Activated CD4-positive, alpha-beta T cell treated with anti-CD3 and anti-CD28 coated beads for 36 hours (primary cell): Measurements from ENCODE around the gene AMBRA1. TPM values are rescaled to one million over a fixed set of nuclear protein-coding genes. Genes with fewer than 3 reads are reported as not detected.

ENCODE experiments used
- ATAC-seq: fragments of 200-7000 bp; cut with Tn5 transposase; one replicate; pipeline ENCODE4 v1.10.0; 2021; ENCODE audit warnings: mild to moderate bottlenecking, moderate library complexity
- CTCF ChIA-PET: fragments of 350-600 bp; sonication (Branson Sonifier 250); formaldehyde crosslinking; loops from one replicate; lab custom pipeline; 2021; ENCODE audit warnings: antibody characterized with exemption; lab: Charles Lee
- POLR2A ChIA-PET: fragments of 350-600 bp; sonication (Branson Sonifier 250); formaldehyde crosslinking; loops from one replicate; lab custom pipeline; 2021; ENCODE audit warnings: antibody characterized with exemption, inconsistent platforms; lab: Charles Lee
- DNase-seq: peaks from one replicate; pipeline ENCODE4 v3.0.0-alpha.2; 2020
- H3K27ac Mint-ChIP-seq: one replicate; pipeline ENCODE4 v1.8.0; 2021; ENCODE audit warnings: mixed read lengths
- H3K27me3 Mint-ChIP-seq: one replicate; pipeline ENCODE4 v1.8.0; 2021; ENCODE audit warnings: mixed read lengths
- H3K36me3 Mint-ChIP-seq: one replicate; pipeline ENCODE4 v1.8.0; 2021; ENCODE audit warnings: low read depth, mixed read lengths
- H3K4me1 Mint-ChIP-seq: one replicate; pipeline ENCODE4 v1.8.0; 2021; ENCODE audit warnings: mixed read lengths
- H3K4me3 Mint-ChIP-seq: one replicate; pipeline ENCODE4 v1.8.0; 2021; ENCODE audit warnings: mild to moderate bottlenecking, moderate library complexity, mixed read lengths
- H3K9me3 Mint-ChIP-seq: one replicate; pipeline ENCODE4 v1.8.0; 2021; ENCODE audit warnings: low read depth, mixed read lengths
- intact Hi-C, 2 experiments: fragments of 100-400 bp; cut with DNase I in 1 of 2; cut with micrococcal nuclease in 1 of 2; formaldehyde crosslinking; loops; one replicate each; pipeline versions ENCODE4 v1.14.2 to v1.15.1; 2022 to 2024; cut with DNase I, micrococcal nuclease
- total RNA-seq, 2 experiments: library from RNA; stranded (reverse); gene quantifications; one replicate each; pipeline ENCODE4 v1.2.3, GENCODE V29; 2021

Gene AMBRA1
- total RNA-seq, 2 experiments from 2014 or later, result 24.8 to 26.4 TPM

GRCh38 chr11:46352063-46352841, 241.6 kb downstream of the AMBRA1 start:
- Mint-ChIP-seq H3K9me3 (no peaks in the 10 kb centered on the region), H3K27ac (peak overlapping the region; percentile 94), H3K4me1 (peaks cover 82% of the 10 kb centered on the region), H3K36me3 (peaks cover 23% of the 10 kb centered on the region), H3K27me3 (no peaks in the 10 kb centered on the region), H3K4me3 (peak overlapping the region; percentile 76)
- peak; percentile 39 for ATAC-seq
- ChIA-PET POLR2A (interaction anchor here (0.5 to 0.8 kb wide), 4 partner anchors 8 to 567 kb away, joined by 3 read pairs; no protein-coding TSS in a partner anchor), CTCF (interaction anchor here (0.6 to 13.2 kb wide), 28 partner anchors 9 to 349 kb away, joined by 3 to 141 read pairs (median 4); partner anchors contain the start of genes ATG13, CHRM4 and ZNF408)
- peak; percentile 88 for DNase-seq
- intact Hi-C loops, result loop anchor here (1.0 to 2.0 kb wide), 5 partner anchors 15 to 348 kb away; partner anchors contain the start of genes ARHGAP1 (in 1 of the 2) and PHF21A (in 1 of the 2)

GRCh38 chr11:46351606-46352005, 242.2 kb downstream of the AMBRA1 start:
- Mint-ChIP-seq H3K36me3 (peaks cover 23% of the 10 kb centered on the region), H3K4me1 (peaks cover 80% of the 10 kb centered on the region), H3K9me3 (no peaks in the 10 kb centered on the region), H3K27ac (peak overlapping the region; percentile 82), H3K4me3 (peak overlapping the region; percentile 76), H3K27me3 (no peaks in the 10 kb centered on the region)
- CTCF ChIA-PET, result interaction anchor here (0.6 to 13.2 kb wide), 18 partner anchors 8 to 349 kb away, joined by 3 to 141 read pairs (median 6); partner anchors contain the start of genes CHRM4 and ZNF408
- DNase-seq, result no peak
- no peak for ATAC-seq
- POLR2A ChIA-PET, result interaction anchor here (0.5 to 0.8 kb wide), 4 partner anchors 9 to 568 kb away, joined by 3 read pairs; no protein-coding TSS in a partner anchor
- intact Hi-C loops, result loop anchor here (1.0 to 2.0 kb wide), 5 partner anchors 15 to 349 kb away; partner anchors contain the start of genes ARHGAP1 (in 1 of the 2) and PHF21A (in 1 of the 2)

DNA sequence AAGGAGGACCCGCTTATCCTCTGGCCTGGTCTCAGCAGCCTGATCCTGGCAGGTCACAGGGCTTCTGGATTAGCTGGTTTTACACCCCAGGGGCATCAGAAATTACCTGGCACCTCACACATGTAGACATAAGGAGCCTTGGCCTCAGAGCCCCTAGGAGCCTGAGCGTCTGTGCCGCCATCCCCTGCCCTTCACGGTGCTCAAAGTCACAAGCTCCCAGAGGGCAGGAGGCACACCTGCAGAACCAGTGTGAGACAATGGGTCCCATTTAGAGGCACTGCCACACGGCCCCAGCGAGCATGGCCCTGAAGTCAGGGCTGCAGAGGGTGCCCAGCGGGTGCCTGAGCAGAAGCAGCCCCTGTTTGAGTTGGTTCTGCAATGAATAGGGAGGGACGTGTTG, 242.7 kb downstream of the AMBRA1 start:
- H3K9me3 Mint-ChIP-seq, result no peaks in the 10 kb centered on the region
- H3K36me3 Mint-ChIP-seq, result peaks cover 21% of the 10 kb centered on the region
- H3K4me3 Mint-ChIP-seq, result peak overlapping the region; percentile 76
- intact Hi-C loops, result no loop called here
- H3K27ac Mint-ChIP-seq, result peak overlapping the region; percentile 82
- DNase-seq (no peak), ATAC-seq (no peak)
- H3K27me3 Mint-ChIP-seq, result no peaks in the 10 kb centered on the region
- POLR2A ChIA-PET, result no interaction called here
- peaks cover 80% of the 10 kb centered on the region for H3K4me1 Mint-ChIP-seq
- CTCF ChIA-PET, result interaction anchor here (0.6 to 13.2 kb wide), 10 partner anchors 8 to 108 kb away, joined by 3 to 141 read pairs (median 8); no protein-coding TSS in a partner anchor

DNA sequence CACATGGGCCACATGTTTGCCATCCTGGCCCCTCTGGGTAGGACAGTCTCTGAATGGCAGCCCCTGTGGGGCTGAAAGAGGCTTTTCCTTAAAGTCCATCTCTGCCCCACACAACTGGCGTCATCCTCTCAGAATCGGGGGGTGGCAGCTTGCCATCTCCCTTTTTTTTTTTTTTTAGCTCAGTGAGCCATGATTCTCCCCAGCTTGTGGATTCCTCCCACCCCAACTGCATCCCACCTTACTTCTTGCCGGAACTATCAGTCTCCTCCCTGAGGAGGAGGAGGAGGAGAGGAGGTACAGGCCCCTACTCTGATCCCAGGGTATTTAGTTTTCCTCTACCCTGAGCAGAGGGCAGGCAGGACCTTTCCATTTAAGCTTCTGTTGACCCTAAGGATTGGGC, 243.1 kb downstream of the AMBRA1 start:
- intact Hi-C loops, result no loop called here
- ChIA-PET POLR2A (interaction anchor here (0.6 kb wide), 1 partner anchor 238 kb away, joined by 5 read pairs; no protein-coding TSS in a partner anchor), CTCF (interaction anchor here (0.6 to 13.2 kb wide), 6 partner anchors 10 to 283 kb away, joined by 3 to 141 read pairs (median 32); no protein-coding TSS in a partner anchor)
- Mint-ChIP-seq H3K27me3 (no peaks in the 10 kb centered on the region), H3K36me3 (peaks cover 21% of the 10 kb centered on the region), H3K27ac (peak overlapping the region; percentile 82), H3K4me1 (peaks cover 80% of the 10 kb centered on the region), H3K4me3 (no peak overlapping the region), H3K9me3 (no peaks in the 10 kb centered on the region)
- DNase-seq, result no peak
- ATAC-seq, result no peak

GRCh38 chr11:46348566-46349401, 245.0 kb downstream of the AMBRA1 start:
- Mint-ChIP-seq H3K4me3 (peak overlapping the region; percentile 90), H3K9me3 (no peaks in the 10 kb centered on the region), H3K27me3 (no peaks in the 10 kb centered on the region), H3K36me3 (peaks cover 18% of the 10 kb centered on the region), H3K4me1 (peaks cover 81% of the 10 kb centered on the region), H3K27ac (peak overlapping the region; percentile 96)
- DNase-seq (peak; percentile 76), ATAC-seq (peak; percentile 23)
- POLR2A ChIA-PET, result interaction anchor here (0.6 to 1.2 kb wide), 5 partner anchors 10 to 203 kb away, joined by 3 to 4 read pairs (median 3); no protein-coding TSS in a partner anchor
- CTCF ChIA-PET, result interaction anchor here (0.5 to 13.2 kb wide), 11 partner anchors 8 to 183 kb away, joined by 3 to 141 read pairs (median 6); no protein-coding TSS in a partner anchor
- intact Hi-C loops, result loop anchor here (5.0 to 10.0 kb wide), 7 partner anchors 34 to 1781 kb away; partner anchors contain the start of genes CD82 (in 1 of the 2), CSTPP1 (in 1 of the 2), MADD (in 1 of the 2) and MDK (in 1 of the 2)

DNA sequence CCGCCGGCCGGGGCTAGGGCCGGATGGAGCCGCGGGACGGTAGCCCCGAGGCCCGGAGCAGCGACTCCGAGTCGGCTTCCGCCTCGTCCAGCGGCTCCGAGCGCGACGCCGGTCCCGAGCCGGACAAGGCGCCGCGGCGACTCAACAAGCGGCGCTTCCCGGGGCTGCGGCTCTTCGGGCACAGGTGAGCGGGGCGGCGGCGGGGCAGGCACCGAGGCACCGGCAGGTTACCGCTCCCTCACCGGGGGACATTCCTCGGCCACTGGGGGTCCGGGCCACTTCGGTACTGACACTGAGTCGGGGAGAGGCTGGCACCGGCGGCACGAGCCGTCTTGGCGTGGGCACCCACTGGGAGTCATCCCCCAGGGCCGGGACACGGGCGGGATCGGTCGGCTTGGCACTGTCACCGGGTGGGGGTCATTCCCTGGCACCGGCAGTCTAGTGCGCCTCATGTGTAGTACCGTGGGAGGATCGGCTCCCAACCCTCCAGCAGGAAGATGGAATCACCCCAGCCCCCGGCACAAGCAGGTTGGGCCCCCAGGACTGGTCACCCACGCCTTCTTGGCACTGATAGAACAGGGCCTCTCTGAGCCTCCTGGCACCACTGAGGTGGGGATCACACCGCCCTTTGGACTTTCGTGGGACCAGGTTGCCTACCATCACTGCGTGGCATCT, 246.0 kb downstream of the AMBRA1 start:
- POLR2A ChIA-PET, result interaction anchor here (0.6 to 1.2 kb wide), 2 partner anchors 17 to 204 kb away, joined by 3 read pairs; no protein-coding TSS in a partner anchor
- intact Hi-C loops, result loop anchor here (1.0 to 10.0 kb wide), 22 partner anchors 14 to 1780 kb away; partner anchors contain the start of genes PHF21A (in 2 of the 2), AMBRA1 (in 1 of the 2), ARHGAP1 (in 1 of the 2) and ATG13 (in 1 of the 2)
- no peak for ATAC-seq
- Mint-ChIP-seq H3K36me3 (peaks cover 15% of the 10 kb centered on the region), H3K9me3 (no peaks in the 10 kb centered on the region), H3K27ac (peak overlapping the region; percentile 96), H3K4me3 (peak overlapping the region; percentile 90), H3K4me1 (peaks cover 79% of the 10 kb centered on the region), H3K27me3 (no peaks in the 10 kb centered on the region)
- peak; percentile 44 for DNase-seq
- CTCF ChIA-PET, result interaction anchor here (0.6 to 13.2 kb wide), 11 partner anchors 11 to 184 kb away, joined by 3 to 141 read pairs (median 5); no protein-coding TSS in a partner anchor

DNA sequence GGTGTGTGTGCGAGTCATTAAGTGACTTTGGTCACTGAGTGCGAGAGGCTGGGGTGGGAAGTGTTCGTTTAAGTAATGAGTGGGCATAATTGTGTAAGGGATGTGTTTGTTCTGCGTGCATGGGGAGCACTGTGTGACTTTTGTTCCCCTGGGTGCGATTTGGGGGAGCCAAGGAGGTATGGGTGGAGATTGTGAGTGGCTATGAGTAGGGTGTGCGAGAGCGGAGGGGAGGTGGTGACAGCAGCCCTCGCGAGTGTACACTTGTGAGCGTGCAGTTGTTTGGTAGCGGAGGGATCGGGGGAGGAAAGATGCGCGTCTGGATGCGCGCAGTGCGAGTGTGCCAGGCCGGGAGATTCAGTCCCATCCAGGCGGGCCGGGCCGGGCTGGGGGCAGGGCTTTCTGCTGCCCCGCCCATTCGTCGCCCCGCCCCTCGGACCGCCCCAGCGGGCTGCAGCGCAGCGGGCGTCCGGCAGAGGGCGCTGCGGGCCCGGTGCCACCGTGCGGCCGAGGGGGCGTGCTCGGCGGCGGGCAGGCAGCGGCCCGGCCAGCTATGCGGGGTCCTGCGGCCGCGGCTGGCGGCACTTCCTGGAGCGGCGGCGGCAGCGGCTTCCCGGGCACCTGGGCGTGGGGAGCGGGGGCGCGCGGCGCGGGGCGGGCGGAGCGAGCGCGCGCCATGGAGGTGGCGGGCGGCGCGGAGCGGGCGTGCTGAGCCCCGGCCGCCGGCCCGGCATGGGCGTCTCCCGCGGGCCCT, 246.8 kb downstream of the AMBRA1 start, which contains the start of gene DGKZ:
TSS of gene DGKZ (plus strand) at position 578 of the 751 bp plus-strand sequence. CDS start 197 bp downstream, outside the sequence.
- H3K9me3 Mint-ChIP-seq, result no peaks in the 10 kb centered on the region
- H3K27ac Mint-ChIP-seq, result peak within 1 kb of the TSS; percentile 96
- peaks cover 81% of the 10 kb centered on the region for H3K4me1 Mint-ChIP-seq
- H3K4me3 Mint-ChIP-seq, result peak within 1 kb of the TSS; percentile 90
- H3K27me3 Mint-ChIP-seq, result no peaks in the 10 kb centered on the region
- intact Hi-C loops, result loop anchor here (1.0 to 10.0 kb wide), 22 partner anchors 14 to 1780 kb away; partner anchors contain the start of genes PHF21A (in 2 of the 2), AMBRA1 (in 1 of the 2), ARHGAP1 (in 1 of the 2) and ATG13 (in 1 of the 2)
- peak; percentile 66 for ATAC-seq
- peaks cover 11% of the 10 kb centered on the region for H3K36me3 Mint-ChIP-seq
- ChIA-PET CTCF (interaction anchor here (0.6 to 13.2 kb wide), 8 partner anchors 11 to 109 kb away, joined by 3 to 141 read pairs (median 4); no protein-coding TSS in a partner anchor), POLR2A (interaction anchor here (0.7 to 1.2 kb wide), 3 partner anchors 13 to 16 kb away, joined by 4 to 5 read pairs (median 5); no protein-coding TSS in a partner anchor)
- DNase-seq, result peak; percentile 93
